K562 (cell line): Measurements from ENCODE around the gene HAPLN2. TPM values are rescaled to one million over a fixed set of nuclear protein-coding genes. Genes with fewer than 3 reads are reported as not detected.

ENCODE experiments used
- ATAC-seq: fragments of 200-7000 bp; cut with Tn5 transposase; 3 replicates; pipeline ENCODE4 v1.9.1; 2020; ENCODE audit warnings: moderate library complexity
- BruUV-seq: library from RNA; stranded (reverse); fragments of 400-500 nt; replicated peaks from 2 replicates; lab custom pipeline; 2021; lab: Mats Ljungman, UMichigan
- CTCF ChIA-PET: fragments of 300-600 bp; formaldehyde crosslinking; extraction: SDS; loops from one replicate; lab custom pipeline; 2021; ENCODE audit warnings: low intra/inter-chr PET ratio; lab: Yijun Ruan, JAX
- POLR2A ChIA-PET: fragments of 300-600, 350-650 bp; sonication (Branson Sonifier 250); formaldehyde crosslinking; extraction: SDS; loops from one replicate; lab custom pipeline; 2021; ENCODE audit warnings: antibody characterized with exemption, inconsistent platforms; lab: Yijun Ruan, JAX
- DNase-seq, 4 experiments: peaks; one replicate each; pipeline versions ENCODE4 v3.0.0 to v3.0.0-alpha.2; 2011 to 2018; ENCODE audit warnings: low spot score in 3 of 4, mixed read lengths in 3 of 4; ENCODE audit errors: extremely low read depth in 1 of 4
- FAIRE-seq: peaks from 2 replicates; lab custom pipeline; 2011; peaks lifted over from hg19 to GRCh38; lab: Jason Lieb, UNC
- H2AFZ ChIP-seq: 2 replicates; pipeline ENCODE4 v1.6.0; 2011; ENCODE audit warnings: low read depth, low read length, control low read depth, inconsistent platforms
- H3K27ac ChIP-seq: fragments of 200-600 bp; 3 replicates; pipeline ENCODE4 v1.8.0; 2011; ENCODE audit warnings: low read depth, mild to moderate bottlenecking, control low read depth, inconsistent platforms, low read length, moderate library complexity, mixed read lengths; ENCODE audit errors: extremely low read depth
- H3K27me3 ChIP-seq, 2 experiments: fragments of 300-600 bp in 1 of 2; 2 replicates in 1 of 2; 3 replicates in 1 of 2; pipeline versions ENCODE4 v1.6.0 to v1.8.0; 2011; ENCODE audit warnings: inconsistent platforms in 2 of 2, low read length in 2 of 2, mild to moderate bottlenecking in 1 of 2, mixed read lengths in 1 of 2, moderate library complexity in 1 of 2; ENCODE audit not compliant: control insufficient read depth in 2 of 2, insufficient read depth in 2 of 2
- H3K36me3 ChIP-seq: fragments of 300-600 bp; 3 replicates; pipeline ENCODE4 v1.8.0; 2011; ENCODE audit warnings: mild to moderate bottlenecking, low read length, inconsistent platforms; ENCODE audit not compliant: control insufficient read depth, insufficient read depth
- H3K4me1 ChIP-seq, 2 experiments: fragments of 200-600 bp in 1 of 2; replicated peaks in 1 of 2; 2 replicates in 1 of 2; 3 replicates in 1 of 2; pipeline versions ENCODE4 v1.5.1 to v1.8.0; 2011; ENCODE audit warnings: inconsistent platforms in 2 of 2, low read length in 2 of 2, mild to moderate bottlenecking in 1 of 2, mixed read lengths in 1 of 2, moderate library complexity in 1 of 2; ENCODE audit not compliant: control insufficient read depth in 2 of 2, insufficient read depth in 2 of 2
- H3K4me2 ChIP-seq: 2 replicates; pipeline ENCODE4 v1.6.1; 2011; ENCODE audit warnings: low read length, control low read depth, inconsistent platforms, mixed read lengths; ENCODE audit not compliant: insufficient read depth
- H3K4me3 ChIP-seq: fragments of 200-600 bp; sonication (generic), shearing (Covaris generic); 2 replicates; pipeline ENCODE4 v1.5.1; 2016; ENCODE audit warnings: control low read depth, inconsistent platforms
- H3K79me2 ChIP-seq: fragments of 200-600 bp; 3 replicates; pipeline ENCODE4 v1.8.0; 2011; ENCODE audit warnings: low read length, inconsistent platforms; ENCODE audit not compliant: control insufficient read depth, insufficient read depth
- H3K9ac ChIP-seq, 2 experiments: 2 replicates each; pipeline versions ENCODE4 v1.6.0 to v1.6.1; 2011; ENCODE audit warnings: low read depth in 2 of 2, low read length in 2 of 2, control low read depth in 1 of 2, inconsistent platforms in 1 of 2, mild to moderate bottlenecking in 1 of 2, mixed read lengths in 1 of 2; ENCODE audit not compliant: insufficient read depth in 1 of 2
- H3K9me1 ChIP-seq: one replicate; pipeline ENCODE4 v1.6.0; 2011; ENCODE audit warnings: inconsistent platforms, mild to moderate bottlenecking, low read length, moderate library complexity; ENCODE audit not compliant: control insufficient read depth, insufficient read depth
- H3K9me3 ChIP-seq: replicated peaks from 2 replicates; pipeline ENCODE4 v1.5.1; 2011; ENCODE audit warnings: low read depth, low read length, inconsistent platforms; ENCODE audit not compliant: control insufficient read depth, insufficient read depth
- H4K20me1 ChIP-seq: replicated peaks from 2 replicates; pipeline ENCODE4 v1.6.1; 2011; ENCODE audit warnings: low read length, inconsistent platforms, mixed read lengths; ENCODE audit not compliant: control insufficient read depth, insufficient read depth
- BCOR ChIP-seq: fragments of 450-650 bp; IDR thresholded peaks from 2 replicates; pipeline ENCODE4 v1.6.1; 2016
- GATAD2B ChIP-seq: fragments of 450-650 bp; IDR thresholded peaks from 2 replicates; pipeline ENCODE4 v1.6.1; 2017; ENCODE audit warnings: mild to moderate bottlenecking, borderline replicate concordance
- IRF9 ChIP-seq: fragments of 450-650 bp; IDR thresholded peaks from 2 replicates; pipeline ENCODE4 v1.6.1; 2016; ENCODE audit warnings: missing biosample characterization, missing genetic modification characterization
- KDM1A ChIP-seq, 2 experiments: fragments of 450-650 bp; IDR thresholded peaks; 2 replicates each; pipeline ENCODE4 v1.6.1; 2016; ENCODE audit warnings: mild to moderate bottlenecking in 2 of 2
- POLR2B ChIP-seq: fragments of 450-650 bp; IDR thresholded peaks from 2 replicates; pipeline ENCODE4 v1.6.1; 2018; ENCODE audit warnings: low read depth; ENCODE audit not compliant: partially characterized antibody
- RBM25 ChIP-seq: fragments of 200-400 bp; formaldehyde crosslinking; IDR thresholded peaks from 2 replicates; pipeline ENCODE4 v1.6.1; 2018; ENCODE audit warnings: low read length, low read depth, moderate library complexity; ENCODE audit not compliant: severe bottlenecking
- SRSF7 ChIP-seq: fragments of 200-400 bp; formaldehyde crosslinking; optimal IDR thresholded peaks from 2 replicates; pipeline ENCODE3; 2017; ENCODE audit warnings: mild to moderate bottlenecking, low read depth, low read length
- SUPT5H ChIP-seq: fragments of 450-650 bp; IDR thresholded peaks from 2 replicates; pipeline ENCODE4 v1.6.1; 2016
- TCF15 ChIP-seq: fragments of 250-450 bp; sonication (Bioruptor Pico); IDR thresholded peaks from 2 replicates; pipeline ENCODE4 v1.8.0; 2022; ENCODE audit warnings: moderate library complexity, mild to moderate bottlenecking, inconsistent platforms
- WGBS: fragments of 100-300 bp; shearing (Covaris generic); methylation state at CpG from one replicate; pipeline ENCODE4 v1.1.6; 2016; ENCODE audit warnings: low coverage, mixed read lengths; ENCODE audit not compliant: insufficient coverage; ENCODE audit errors: missing lambda C conversion rate; 5-methylcytosine and 5-hydroxymethylcytosine counted together
- in situ Hi-C: fragments of 300-500 bp; cut with MboI; formaldehyde crosslinking; loops from 4 replicates; pipeline ENCODE4 v1.15.0; 2018; ENCODE audit warnings: inconsistent platforms, mixed read lengths
- intact Hi-C: fragments of 100-400 bp; cut with micrococcal nuclease; formaldehyde crosslinking; loops from 2 replicates; pipeline ENCODE4 v1.14.2; 2022
- polyA plus RNA-seq, 8 experiments: library from polyadenylated mRNA; depleted of rRNA in 4 of 8; stranded (reverse) in 5 of 8; unstranded in 3 of 8; fragments of >200 nt; fragmentation: Nextera tagmentation in 2 of 8; fragmentation: Illumina TruSeq in 1 of 8; extraction: Ambion mirVana in 2 of 8; extraction: Trizol in 1 of 8; gene quantifications; 2 replicates each; pipeline versions ENCODE4 v1.2.1 to v1.2.3, GENCODE V29; 2011 to 2014; ENCODE audit warnings: inconsistent platforms in 1 of 8, missing spikeins in 1 of 8
- total RNA-seq, 7 experiments: library from RNA; depleted of rRNA in 6 of 7; stranded (reverse); fragments of >200 nt in 6 of 7; fragmentation: Illumina TruSeq in 2 of 7; extraction: Trizol in 2 of 7; gene quantifications; 2 replicates each; pipeline versions ENCODE4 v1.2.1 to v1.2.3, GENCODE V29; 2011 to 2021; ENCODE audit warnings: low replicate concordance in 1 of 7

Gene HAPLN2
- total and polyA plus RNA-seq, 9 of the 15 experiments (the other 6 are each of a cell fraction or from before 2014, with no cell fraction given) = 0.14 to 5.2 (median 3.8) TPM; not detected in 4

- in situ Hi-C loops = no loop called here
- H3K9me1 ChIP-seq = no peaks in the 10 kb centered on the region
- H3K27me3 ChIP-seq = no peaks in the 10 kb centered on the region
- no peak overlapping the region for H3K9ac ChIP-seq
- ATAC-seq (no peak), DNase-seq (no peak), FAIRE-seq (no peak)
- H2AFZ ChIP-seq = no peak overlapping the region
- H3K4me1 ChIP-seq = peaks cover 0 to 30% of the 10 kb centered on the region in 2 experiments; a peak in 2 of 5 replicates
- H3K36me3 ChIP-seq = peaks cover 52% of the 10 kb centered on the region
- no TSS peak for BruUV-seq
- peaks cover 51% of the 10 kb centered on the region for H4K20me1 ChIP-seq
- intact Hi-C loops = no loop called here
- H3K4me2 ChIP-seq = no peak overlapping the region
- 47% methylated on average over 1 of the region's 1 CpG for WGBS
- no peaks in the 10 kb centered on the region for H3K9me3 ChIP-seq
- TF ChIP-seq SRSF7 (no peak), GATAD2B (no peak), IRF9 (no peak), SUPT5H (0 out of 2 replicates have a peak, but pooled peaks have one; percentile 32), RBM25 (peak; percentile 82), BCOR (peak; percentile 79), KDM1A (IDR thresholded peaks at IDR 0.05) (peak in 1 of 2 experiments; percentile 17; a peak in 1 of 4 replicates), POLR2B (peak; percentile 30), TCF15 (CRISPR knock-in tag) (no peak)
- no peaks in the 10 kb centered on the region for H3K79me2 ChIP-seq
- CTCF ChIA-PET = no interaction called here
- H3K4me3 ChIP-seq = no peak overlapping the region
- H3K27ac ChIP-seq = no peak overlapping the region
- POLR2A ChIA-PET = interaction anchor here (0.5 to 3.4 kb wide), 5 partner anchors 8 to 643 kb away, joined by 3 to 21 read pairs (median 6); no protein-coding TSS in a partner anchor
Observed at GRCh38 chr1:156644640-156645039, 25.4 kb downstream of the HAPLN2 start.
